BJ (cell line): ENCODE results near the gene BEGAIN. TPM values are rescaled to one million over a fixed set of nuclear protein-coding genes. Genes with fewer than 3 reads are reported as not detected.

Source experiments
- CTCF ChIA-PET: fragments of 350-600 bp; formaldehyde crosslinking; extraction: SDS; loops from one replicate; lab custom pipeline; 2021; ENCODE audit warnings: antibody characterized with exemption, inconsistent platforms; lab: Yijun Ruan, JAX
- POLR2A ChIA-PET: fragments of 300-600 bp; sonication (Branson Sonifier 250); formaldehyde crosslinking; extraction: SDS; loops from one replicate; lab custom pipeline; 2021; ENCODE audit warnings: antibody characterized with exemption; lab: Charles Lee
- DNase-seq: peaks from one replicate; pipeline ENCODE4 v3.0.0-alpha.2; 2011; ENCODE audit warnings: low read depth
- H3K27me3 ChIP-seq: 2 replicates; pipeline ENCODE4 v1.6.0; 2011; ENCODE audit warnings: low read length; ENCODE audit not compliant: control insufficient read depth, insufficient read depth
- H3K36me3 ChIP-seq: 2 replicates; pipeline ENCODE4 v1.5.1; 2011; ENCODE audit warnings: low read length; ENCODE audit not compliant: control insufficient read depth, insufficient read depth
- H3K4me3 ChIP-seq: 2 replicates; pipeline ENCODE4 v1.5.1; 2011; ENCODE audit warnings: low read depth, mild to moderate bottlenecking, control low read depth, low read length
- CTCF ChIP-seq: IDR thresholded peaks from 2 replicates; pipeline ENCODE4 v1.5.1; 2011; ENCODE audit warnings: low read depth, mild to moderate bottlenecking, control low read depth, inconsistent platforms, low read length, moderate library complexity; ENCODE audit not compliant: insufficient read depth
- polyA plus RNA-seq: library from polyadenylated mRNA; depleted of rRNA; stranded (reverse); fragments of >200 nt; gene quantifications from 2 replicates; pipeline ENCODE4 v1.2.3, GENCODE V29; 2011

Gene BEGAIN
- polyA plus RNA-seq, 1 experiment = 0.22 TPM

DNA sequence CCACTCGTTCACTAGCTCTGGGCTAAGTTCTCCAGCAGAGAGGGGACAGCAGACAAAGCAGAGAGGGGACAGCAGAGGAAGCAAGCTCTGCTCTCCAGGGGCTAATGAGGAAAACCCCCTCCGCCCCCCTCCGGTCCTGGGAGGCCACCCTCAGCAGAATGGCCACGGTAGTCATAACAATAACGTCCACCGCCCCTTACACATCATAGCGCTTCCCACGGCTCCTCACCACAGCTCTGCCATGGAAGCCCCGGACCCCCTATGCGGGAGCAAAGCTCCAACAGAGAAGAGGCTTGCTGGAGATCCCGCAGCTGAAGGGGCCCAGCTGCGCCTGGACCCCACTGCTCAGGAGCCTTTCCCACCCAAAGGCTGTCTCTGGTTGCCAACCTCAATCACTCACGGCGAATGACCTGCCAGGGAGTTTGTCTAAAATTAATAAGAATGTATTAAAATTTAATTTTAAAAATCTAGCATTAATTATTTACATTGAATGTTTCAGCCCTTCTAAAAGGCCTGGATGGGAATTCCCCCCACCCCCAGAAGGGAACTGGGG lies 17.4 kb downstream of the BEGAIN start:
- ChIA-PET POLR2A (no interaction called here), CTCF (interaction anchor here (1.2 kb wide), 1 partner anchor 10 kb away, joined by 5 read pairs; no protein-coding TSS in a partner anchor)
- Histone ChIP-seq H3K27me3 (peaks cover 47% of the 10 kb centered on the region), H3K4me3 (no peak overlapping the region), H3K36me3 (no peaks in the 10 kb centered on the region)
- no peak for DNase-seq
- no peak for TF ChIP-seq CTCF

GRCh38 chr14:100568998-100569733 lies 18.1 kb downstream of the BEGAIN start:
- ChIA-PET CTCF (interaction anchor here (1.2 kb wide), 1 partner anchor 11 kb away, joined by 5 read pairs; no protein-coding TSS in a partner anchor), POLR2A (no interaction called here)
- H3K4me3 ChIP-seq = no peak overlapping the region
- H3K36me3 ChIP-seq = no peaks in the 10 kb centered on the region
- DNase-seq = no peak
- TF ChIP-seq CTCF = no peak
- peaks cover 48% of the 10 kb centered on the region for H3K27me3 ChIP-seq

GRCh38 chr14:100568164-100568997 lies 18.8 kb downstream of the BEGAIN start:
- peak overlapping the region; percentile 11 for H3K4me3 ChIP-seq
- no peak for DNase-seq
- H3K27me3 ChIP-seq = peaks cover 51% of the 10 kb centered on the region
- TF ChIP-seq CTCF = no peak
- ChIA-PET CTCF (no interaction called here), POLR2A (no interaction called here)
- no peaks in the 10 kb centered on the region for H3K36me3 ChIP-seq

GRCh38 chr14:100567877-100568163 lies 19.4 kb downstream of the BEGAIN start:
- Histone ChIP-seq H3K4me3 (no peak overlapping the region; the same call in 1 of the 2 replicates), H3K27me3 (peaks cover 51% of the 10 kb centered on the region), H3K36me3 (no peaks in the 10 kb centered on the region)
- DNase-seq = no peak
- POLR2A ChIA-PET = no interaction called here
- CTCF ChIA-PET = no interaction called here
- no peak for TF ChIP-seq CTCF
